ENCODE data around the gene DENND5A. TPM values are rescaled to one million over a fixed set of nuclear protein-coding genes. Genes with fewer than 3 reads are reported as not detected.

The DENND5A gene
- total RNA-seq, 2 experiments from 2014 or later = 4.0 to 10.5 TPM

GRCh38 chr11:9146477-9146876 is 118.7 kb downstream of the DENND5A start:
- Histone ChIP-seq H3K4me3 (ENCODE audit: low read depth, low read length, poor library complexity, severe bottlenecking) (no peak overlapping the region), H3K79me2 (ENCODE audit: insufficient read depth, low read depth, low read length) (no peaks in the 10 kb centered on the region), H4K20me1 (ENCODE audit: insufficient read depth, low read length) (no peaks in the 10 kb centered on the region), H3K4me1 (ENCODE audit: insufficient read depth, low read length, poor library complexity, severe bottlenecking) (no peaks in the 10 kb centered on the region), H3K27ac (ENCODE audit: low read depth, low read length, poor library complexity, severe bottlenecking) (no peak overlapping the region), H3K36me3 (ENCODE audit: insufficient read depth, low read length) (no peaks in the 10 kb centered on the region), H3K9me3 (ENCODE audit: low read length) (no peaks in the 10 kb centered on the region), H3K9me2 (ENCODE audit: insufficient read depth, low read length) (no peaks in the 10 kb centered on the region), H2AFZ (ENCODE audit: low read length) (no peak overlapping the region), H3K4me2 (ENCODE audit: low read length) (no peak overlapping the region)
- CTCF ChIA-PET (ENCODE audit: unreplicated experiment) = interaction anchor here (0.6 to 1.0 kb wide), 2 partner anchors 9 to 10 kb away, joined by 5 to 12 read pairs; no protein-coding TSS in a partner anchor
- intact Hi-C loops (cut with micrococcal nuclease; ENCODE audit: unreplicated experiment) = no loop called here
- no TSS peak for BruUV-seq (replicated peaks)
- DNase-seq (ENCODE audit: low spot score) = no peak
- TF ChIP-seq EZH2phosphoT487 (IDR thresholded peaks at IDR 0.05; ENCODE audit: borderline replicate concordance, low read depth, low read length) (no peak), CTCF (conservative IDR thresholded peaks at IDR 0.05; ENCODE audit: low read length) (no peak)
- POLR2A ChIA-PET = interaction anchor here (1.2 kb wide), 1 partner anchor 51 kb away, joined by 3 read pairs; no protein-coding TSS in a partner anchor

- no peak overlapping the region for H3K27ac ChIP-seq (ENCODE audit: low read depth, low read length, poor library complexity, severe bottlenecking)
- no peak for DNase-seq (ENCODE audit: low spot score)
- H2AFZ ChIP-seq (ENCODE audit: low read length) = no peak overlapping the region
- ChIA-PET POLR2A (interaction anchor here (0.8 kb wide), 1 partner anchor 16 kb away, joined by 3 read pairs; no protein-coding TSS in a partner anchor), CTCF (ENCODE audit: unreplicated experiment) (no interaction called here)
- H3K79me2 ChIP-seq (ENCODE audit: insufficient read depth, low read depth, low read length) = no peaks in the 10 kb centered on the region
- TF ChIP-seq EZH2phosphoT487 (IDR thresholded peaks at IDR 0.05; ENCODE audit: borderline replicate concordance, low read depth, low read length) (no peak), CTCF (conservative IDR thresholded peaks at IDR 0.05; ENCODE audit: low read length) (no peak)
- no peaks in the 10 kb centered on the region for H4K20me1 ChIP-seq (ENCODE audit: insufficient read depth, low read length)
- no peaks in the 10 kb centered on the region for H3K4me1 ChIP-seq (ENCODE audit: insufficient read depth, low read length, poor library complexity, severe bottlenecking)
- BruUV-seq (replicated peaks) = no TSS peak
- H3K4me3 ChIP-seq (ENCODE audit: low read depth, low read length, poor library complexity, severe bottlenecking) = no peak overlapping the region
- H3K36me3 ChIP-seq (ENCODE audit: insufficient read depth, low read length) = no peaks in the 10 kb centered on the region
- no peak overlapping the region for H3K4me2 ChIP-seq (ENCODE audit: low read length)
- intact Hi-C loops (cut with micrococcal nuclease; ENCODE audit: unreplicated experiment) = no loop called here
- no peaks in the 10 kb centered on the region for H3K9me2 ChIP-seq (ENCODE audit: insufficient read depth, low read length)
- no peaks in the 10 kb centered on the region for H3K9me3 ChIP-seq (ENCODE audit: low read length)
Measured at GRCh38 chr11:9145283-9145682, 119.9 kb downstream of the DENND5A start.

- Histone ChIP-seq H3K9me3 (ENCODE audit: low read length) (no peaks in the 10 kb centered on the region), H3K4me1 (ENCODE audit: insufficient read depth, low read length, poor library complexity, severe bottlenecking) (no peaks in the 10 kb centered on the region), H3K9me2 (ENCODE audit: insufficient read depth, low read length) (no peaks in the 10 kb centered on the region), H3K79me2 (ENCODE audit: insufficient read depth, low read depth, low read length) (no peaks in the 10 kb centered on the region), H4K20me1 (ENCODE audit: insufficient read depth, low read length) (no peaks in the 10 kb centered on the region), H3K4me3 (ENCODE audit: low read depth, low read length, poor library complexity, severe bottlenecking) (no peak overlapping the region), H2AFZ (ENCODE audit: low read length) (no peak overlapping the region), H3K27ac (ENCODE audit: low read depth, low read length, poor library complexity, severe bottlenecking) (no peak overlapping the region), H3K4me2 (ENCODE audit: low read length) (no peak overlapping the region), H3K36me3 (ENCODE audit: insufficient read depth, low read length) (no peaks in the 10 kb centered on the region)
- TF ChIP-seq CTCF (conservative IDR thresholded peaks at IDR 0.05; ENCODE audit: low read length) = no peak
- TF ChIP-seq EZH2phosphoT487 (IDR thresholded peaks at IDR 0.05; ENCODE audit: borderline replicate concordance, low read depth, low read length) = no peak
- BruUV-seq (replicated peaks) = no TSS peak
- ChIA-PET CTCF (ENCODE audit: unreplicated experiment) (no interaction called here), POLR2A (no interaction called here)
- intact Hi-C loops (cut with micrococcal nuclease; ENCODE audit: unreplicated experiment) = no loop called here
- no peak for DNase-seq (ENCODE audit: low spot score)
Measured at GRCh38 chr11:9144828-9145227, 120.3 kb downstream of the DENND5A start.
